Keratinocyte (primary cell): ENCODE measurements around the gene SEMA7A. TPM values are rescaled to one million over a fixed set of nuclear protein-coding genes. Genes with fewer than 3 reads are reported as not detected.
A peak's percentile ranks its signal among the peaks of the same experiment; 100 is the strongest.

ENCODE experiments used
- DNase-seq: peaks from one replicate; pipeline ENCODE4 v3.0.0-alpha.2; 2011; ENCODE audit warnings: low read depth, missing footprints, low spot score
- FAIRE-seq: peaks from 2 replicates; lab custom pipeline; 2011; peaks lifted over from hg19 to GRCh38; lab: Jason Lieb, UNC
- H2AFZ ChIP-seq: 2 replicates; pipeline ENCODE4 v1.6.0; 2012; ENCODE audit warnings: low read length, control low read depth, inconsistent platforms; ENCODE audit not compliant: control insufficient read depth
- H3K27ac ChIP-seq: 2 replicates; pipeline ENCODE4 v1.5.1; 2011; ENCODE audit warnings: low read length; ENCODE audit not compliant: control insufficient read depth, insufficient read depth
- H3K27me3 ChIP-seq: 3 replicates; pipeline ENCODE4 v1.6.0; 2011; ENCODE audit warnings: low read length; ENCODE audit not compliant: control insufficient read depth, insufficient read depth; ENCODE audit errors: extremely low read depth
- H3K36me3 ChIP-seq, 2 experiments: 2 replicates in 1 of 2; 3 replicates in 1 of 2; pipeline ENCODE4 v1.5.1; 2011; ENCODE audit warnings: low read length in 2 of 2, mild to moderate bottlenecking in 1 of 2; ENCODE audit not compliant: control insufficient read depth in 2 of 2, insufficient read depth in 2 of 2; ENCODE audit errors: extremely low read depth in 1 of 2
- H3K4me1 ChIP-seq: 3 replicates; pipeline ENCODE4 v1.5.1; 2011; ENCODE audit warnings: low read length; ENCODE audit not compliant: control insufficient read depth, insufficient read depth; ENCODE audit errors: extremely low read depth
- H3K4me2 ChIP-seq: 3 replicates; pipeline ENCODE4 v1.6.0; 2011; ENCODE audit warnings: low read depth, low read length; ENCODE audit not compliant: control insufficient read depth, insufficient read depth; ENCODE audit errors: extremely low read depth
- H3K4me3 ChIP-seq, 3 experiments: fragments of 200-600 bp in 1 of 3; sonication (generic) in 1 of 3; 2 replicates in 2 of 3; 3 replicates in 1 of 3; pipeline ENCODE4 v1.5.1; 2011 to 2016; ENCODE audit warnings: low read length in 3 of 3, mild to moderate bottlenecking in 3 of 3, control low read depth in 2 of 3, inconsistent platforms in 1 of 3, low read depth in 1 of 3, mixed read lengths in 1 of 3, mixed run types in 1 of 3, moderate library complexity in 1 of 3; ENCODE audit not compliant: control insufficient read depth in 2 of 3, insufficient read depth in 2 of 3; ENCODE audit errors: extremely low read depth in 1 of 3
- H3K79me2 ChIP-seq: 2 replicates; pipeline ENCODE4 v1.6.0; 2012; ENCODE audit warnings: low read length; ENCODE audit not compliant: control insufficient read depth, insufficient read depth
- H3K9ac ChIP-seq: 3 replicates; pipeline ENCODE4 v1.6.0; 2011; ENCODE audit warnings: low read length; ENCODE audit not compliant: control insufficient read depth, insufficient read depth; ENCODE audit errors: extremely low read depth
- H3K9me1 ChIP-seq: 3 replicates; pipeline ENCODE4 v1.6.0; 2011; ENCODE audit warnings: low read length; ENCODE audit not compliant: control insufficient read depth, insufficient read depth; ENCODE audit errors: extremely low read depth
- H3K9me3 ChIP-seq: 2 replicates; pipeline ENCODE4 v1.5.1; 2012; ENCODE audit warnings: low read depth, low read length; ENCODE audit not compliant: control insufficient read depth
- H4K20me1 ChIP-seq: 3 replicates; pipeline ENCODE4 v1.6.0; 2011; ENCODE audit warnings: low read length; ENCODE audit not compliant: control insufficient read depth, insufficient read depth; ENCODE audit errors: extremely low read depth
- EZH2 ChIP-seq: IDR thresholded peaks from one replicate; pipeline ENCODE4 v1.6.1; 2012; ENCODE audit warnings: inconsistent platforms, mild to moderate bottlenecking, low read length, moderate library complexity
- dilution Hi-C: fragments of 300-500 bp; cut with MboI; formaldehyde crosslinking; loops from one replicate; pipeline ENCODE4 v1.7.0; 2020; ENCODE audit warnings: low sequenced_read_pairs; ENCODE audit not compliant: extremely low pct_ligation_motif_present
- polyA plus RNA-seq, 5 experiments: library from polyadenylated mRNA; depleted of rRNA in 3 of 5; stranded (reverse) in 3 of 5; stranded (forward) in 1 of 5; unstranded in 1 of 5; fragments of >200 nt; gene quantifications; 1 replicate in 1 of 5; 2 replicates in 3 of 5; 3 replicates in 1 of 5; pipeline versions ENCODE4 v1.2.1 to v1.2.3, GENCODE V29; 2011 to 2012; ENCODE audit warnings: missing spikeins in 2 of 5, low read depth in 1 of 5, low replicate concordance in 1 of 5
- TF ChIP-seq, protein P1 (sequence below), 3 experiments: IDR thresholded peaks in 1 of 3; conservative IDR thresholded peaks in 1 of 3; optimal IDR thresholded peaks in 1 of 3; 2 replicates in 2 of 3; 3 replicates in 1 of 3; pipeline versions ENCODE3 to v1.5.1; 2011; ENCODE audit warnings: low read length in 3 of 3, mild to moderate bottlenecking in 3 of 3, moderate library complexity in 2 of 3, control low read depth in 1 of 3, inconsistent platforms in 1 of 3; ENCODE audit not compliant: insufficient read depth in 2 of 3; ENCODE audit errors: extremely low read depth in 1 of 3

The SEMA7A gene
- polyA plus RNA-seq, 1 donor (not counting 4 experiments of a cell fraction or from before 2014, with no cell fraction given): 8.0 TPM

DNA sequence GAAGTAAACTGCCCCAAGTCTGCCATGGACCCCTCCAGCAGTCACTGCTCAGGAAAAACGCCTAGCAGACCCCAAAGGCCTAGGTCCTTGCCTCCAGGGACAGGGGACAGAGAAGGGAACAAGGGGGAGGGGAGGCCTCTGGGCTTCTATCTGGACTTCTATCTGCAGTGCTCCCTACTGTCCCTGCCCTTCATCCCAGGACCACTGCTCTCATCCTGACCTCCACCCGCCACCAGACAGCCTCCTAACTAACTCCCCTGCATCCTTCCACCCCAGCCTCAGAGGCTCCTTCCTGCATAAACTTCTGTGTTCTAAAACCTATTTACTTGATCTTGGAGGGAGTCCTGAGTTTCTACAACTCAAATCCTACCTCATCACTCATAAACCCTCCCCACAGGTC, 25.4 kb downstream of the SEMA7A start:
- Histone ChIP-seq H3K27me3 (no peaks in the 10 kb centered on the region), H3K9me1 (peaks cover 3% of the 10 kb centered on the region), H3K36me3 (peaks cover 12 to 23% of the 10 kb centered on the region in 2 experiments), H3K4me1 (peaks cover 26% of the 10 kb centered on the region), H3K9me3 (no peaks in the 10 kb centered on the region), H3K4me2 (no peak overlapping the region), H3K79me2 (no peaks in the 10 kb centered on the region), H4K20me1 (no peaks in the 10 kb centered on the region), H3K9ac (no peak overlapping the region), H2AFZ (no peak overlapping the region), H3K4me3 (no peak overlapping the region), H3K27ac (no peak overlapping the region)
- dilution Hi-C loops: no loop called here
- FAIRE-seq (no peak), DNase-seq (no peak)
- TF ChIP-seq, protein P1, sequence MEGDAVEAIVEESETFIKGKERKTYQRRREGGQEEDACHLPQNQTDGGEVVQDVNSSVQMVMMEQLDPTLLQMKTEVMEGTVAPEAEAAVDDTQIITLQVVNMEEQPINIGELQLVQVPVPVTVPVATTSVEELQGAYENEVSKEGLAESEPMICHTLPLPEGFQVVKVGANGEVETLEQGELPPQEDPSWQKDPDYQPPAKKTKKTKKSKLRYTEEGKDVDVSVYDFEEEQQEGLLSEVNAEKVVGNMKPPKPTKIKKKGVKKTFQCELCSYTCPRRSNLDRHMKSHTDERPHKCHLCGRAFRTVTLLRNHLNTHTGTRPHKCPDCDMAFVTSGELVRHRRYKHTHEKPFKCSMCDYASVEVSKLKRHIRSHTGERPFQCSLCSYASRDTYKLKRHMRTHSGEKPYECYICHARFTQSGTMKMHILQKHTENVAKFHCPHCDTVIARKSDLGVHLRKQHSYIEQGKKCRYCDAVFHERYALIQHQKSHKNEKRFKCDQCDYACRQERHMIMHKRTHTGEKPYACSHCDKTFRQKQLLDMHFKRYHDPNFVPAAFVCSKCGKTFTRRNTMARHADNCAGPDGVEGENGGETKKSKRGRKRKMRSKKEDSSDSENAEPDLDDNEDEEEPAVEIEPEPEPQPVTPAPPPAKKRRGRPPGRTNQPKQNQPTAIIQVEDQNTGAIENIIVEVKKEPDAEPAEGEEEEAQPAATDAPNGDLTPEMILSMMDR (optimal IDR thresholded peaks at IDR 0.05 in 1 of 3, IDR thresholded peaks at IDR 0.05 in 1 of 3, conservative IDR thresholded peaks at IDR 0.05 in 1 of 3; ENCODE audit: extremely low read depth in 1 of 3, insufficient read depth in 2 of 3, low read length in 3 of 3): no peak
- TF ChIP-seq EZH2: no peak

DNA sequence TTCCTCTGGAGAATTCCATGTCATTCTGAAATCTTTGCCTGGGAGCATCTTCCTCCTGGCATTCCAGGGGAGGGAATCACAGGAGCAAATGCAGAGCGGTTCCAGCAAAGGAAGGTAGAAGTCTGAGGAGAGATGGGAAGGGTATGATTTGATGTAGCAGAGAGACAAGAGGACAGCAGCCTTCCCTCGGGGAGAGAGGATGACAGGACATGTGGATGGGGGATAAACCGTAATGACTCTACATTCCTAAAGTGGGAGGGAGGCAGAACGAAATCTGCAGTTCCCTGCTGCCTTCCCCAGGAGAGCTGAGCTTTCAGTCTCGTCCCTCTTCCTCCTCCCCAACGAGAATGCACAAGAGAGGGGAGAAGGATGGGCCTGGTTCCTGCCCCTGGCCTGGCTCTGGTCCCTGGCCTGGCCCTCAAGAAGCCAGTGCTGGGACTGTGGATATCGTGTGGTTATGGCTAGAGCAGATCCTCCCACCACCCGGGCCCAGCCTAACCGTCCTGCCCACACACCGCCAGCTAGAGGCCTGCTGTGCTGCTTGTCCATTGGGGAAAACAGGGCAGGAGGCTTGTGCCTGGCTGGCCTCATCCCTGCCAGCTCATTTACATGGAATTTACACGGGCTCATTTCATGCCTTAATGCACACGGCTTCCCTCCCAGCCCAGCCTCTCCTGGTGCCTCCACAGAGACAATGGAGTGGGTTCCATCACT, 26.6 kb downstream of the SEMA7A start:
- no peaks in the 10 kb centered on the region for H4K20me1 ChIP-seq
- no peak for TF ChIP-seq EZH2
- TF ChIP-seq, protein P1 (optimal IDR thresholded peaks at IDR 0.05 in 1 of 3, IDR thresholded peaks at IDR 0.05 in 1 of 3, conservative IDR thresholded peaks at IDR 0.05 in 1 of 3; ENCODE audit: extremely low read depth in 1 of 3, insufficient read depth in 2 of 3, low read length in 3 of 3): peak in 2 of 3 experiments; percentile 14 to 31
- dilution Hi-C loops: no loop called here
- H2AFZ ChIP-seq: peak overlapping the region; percentile 65
- H3K36me3 ChIP-seq: peaks cover 7 to 17% of the 10 kb centered on the region in 2 experiments
- no peaks in the 10 kb centered on the region for H3K9me3 ChIP-seq
- peaks cover 3% of the 10 kb centered on the region for H3K9me1 ChIP-seq
- H3K9ac ChIP-seq: peak overlapping the region; percentile 69
- peaks cover 31% of the 10 kb centered on the region for H3K4me1 ChIP-seq
- H3K79me2 ChIP-seq: no peaks in the 10 kb centered on the region
- H3K27ac ChIP-seq: peak overlapping the region; percentile 82
- peak overlapping the region in 1 of 3 experiments; percentile 17 for H3K4me3 ChIP-seq
- FAIRE-seq: peak; percentile 85
- H3K27me3 ChIP-seq: no peaks in the 10 kb centered on the region
- DNase-seq: no peak
- H3K4me2 ChIP-seq: peak overlapping the region; percentile 14
